WTC11 (cell line): ENCODE data around the gene LARP7.

Experiments used
- ATF3 ChIP-seq: sonication (generic); formaldehyde crosslinking; conservative IDR thresholded peaks from 2 replicates; pipeline ENCODE4 v1.8.1; 2022; ENCODE audit warnings: mild to moderate bottlenecking, missing genetic modification reagents
- CTCF ChIP-seq: fragments of 200-600 bp; IDR thresholded peaks from 2 replicates; pipeline ENCODE4 v1.8.0; 2022; ENCODE audit warnings: antibody characterized with exemption
- E2F4 ChIP-seq: sonication (generic); formaldehyde crosslinking; IDR thresholded peaks from 2 replicates; pipeline ENCODE4 v1.8.1; 2022; ENCODE audit warnings: low read depth, mild to moderate bottlenecking, moderate library complexity, missing genetic modification reagents, borderline replicate concordance
- FOXJ3 ChIP-seq: sonication (generic); formaldehyde crosslinking; IDR thresholded peaks from 2 replicates; pipeline ENCODE4 v1.9.0; 2021; ENCODE audit warnings: missing genetic modification reagents, mild to moderate bottlenecking, borderline replicate concordance
- FOXP4 ChIP-seq: sonication (generic); formaldehyde crosslinking; IDR thresholded peaks from 2 replicates; pipeline ENCODE4 v1.8.0; 2022; ENCODE audit warnings: mild to moderate bottlenecking, missing genetic modification reagents
- GRHL2 ChIP-seq: fragments of 250-450 bp; sonication (Bioruptor Pico); IDR thresholded peaks from 2 replicates; pipeline ENCODE4 v1.8.0; 2022; ENCODE audit warnings: mild to moderate bottlenecking, moderate library complexity; ENCODE audit not compliant: insufficient replicate concordance, severe bottlenecking
- IRF1 ChIP-seq: sonication (generic); formaldehyde crosslinking; IDR thresholded peaks from 2 replicates; pipeline ENCODE4 v1.8.0; 2023; ENCODE audit warnings: missing genetic modification reagents
- NFYB ChIP-seq: sonication (generic); formaldehyde crosslinking; conservative IDR thresholded peaks from 2 replicates; pipeline ENCODE4 v1.8.0; 2022; ENCODE audit warnings: low read depth, missing genetic modification reagents
- ZNF121 ChIP-seq: sonication (generic); formaldehyde crosslinking; IDR thresholded peaks from 2 replicates; pipeline ENCODE4 v1.8.0; 2023; ENCODE audit warnings: missing genetic modification reagents
- ZNF263 ChIP-seq: sonication (generic); formaldehyde crosslinking; IDR thresholded peaks from 2 replicates; pipeline ENCODE4 v1.8.1; 2022; ENCODE audit warnings: low read depth, mild to moderate bottlenecking, moderate library complexity, missing genetic modification reagents

- TF ChIP-seq FOXJ3 (no peak), CTCF (no peak), IRF1 (no peak), GRHL2 (CRISPR knock-in tag) (no peak), ZNF263 (no peak), NFYB (CRISPR knock-in tag) (no peak), ZNF121 (CRISPR knock-in tag) (no peak), ATF3 (CRISPR knock-in tag) (no peak), E2F4 (no peak), FOXP4 (CRISPR knock-in tag) (no peak)
Observed at GRCh38 chr4:112616984-112617383, 20.0 kb upstream of the LARP7 start.
